GM11168 (cell line): Measurements from ENCODE around the gene ATAD5.
"Not testable (repeated sequence)": the region's sequence is repeated elsewhere in the genome, so short reads cannot be mapped to it uniquely, and the experiment has no call there.

Source experiments
- in situ Hi-C: fragments of 300-500 bp; cut with MboI; formaldehyde crosslinking; loops from one replicate; pipeline ENCODE4 v1.12.0; 2022; ENCODE audit warnings: low sequenced_read_pairs; ENCODE audit not compliant: unreplicated experiment

The ATAD5 gene, protein sequence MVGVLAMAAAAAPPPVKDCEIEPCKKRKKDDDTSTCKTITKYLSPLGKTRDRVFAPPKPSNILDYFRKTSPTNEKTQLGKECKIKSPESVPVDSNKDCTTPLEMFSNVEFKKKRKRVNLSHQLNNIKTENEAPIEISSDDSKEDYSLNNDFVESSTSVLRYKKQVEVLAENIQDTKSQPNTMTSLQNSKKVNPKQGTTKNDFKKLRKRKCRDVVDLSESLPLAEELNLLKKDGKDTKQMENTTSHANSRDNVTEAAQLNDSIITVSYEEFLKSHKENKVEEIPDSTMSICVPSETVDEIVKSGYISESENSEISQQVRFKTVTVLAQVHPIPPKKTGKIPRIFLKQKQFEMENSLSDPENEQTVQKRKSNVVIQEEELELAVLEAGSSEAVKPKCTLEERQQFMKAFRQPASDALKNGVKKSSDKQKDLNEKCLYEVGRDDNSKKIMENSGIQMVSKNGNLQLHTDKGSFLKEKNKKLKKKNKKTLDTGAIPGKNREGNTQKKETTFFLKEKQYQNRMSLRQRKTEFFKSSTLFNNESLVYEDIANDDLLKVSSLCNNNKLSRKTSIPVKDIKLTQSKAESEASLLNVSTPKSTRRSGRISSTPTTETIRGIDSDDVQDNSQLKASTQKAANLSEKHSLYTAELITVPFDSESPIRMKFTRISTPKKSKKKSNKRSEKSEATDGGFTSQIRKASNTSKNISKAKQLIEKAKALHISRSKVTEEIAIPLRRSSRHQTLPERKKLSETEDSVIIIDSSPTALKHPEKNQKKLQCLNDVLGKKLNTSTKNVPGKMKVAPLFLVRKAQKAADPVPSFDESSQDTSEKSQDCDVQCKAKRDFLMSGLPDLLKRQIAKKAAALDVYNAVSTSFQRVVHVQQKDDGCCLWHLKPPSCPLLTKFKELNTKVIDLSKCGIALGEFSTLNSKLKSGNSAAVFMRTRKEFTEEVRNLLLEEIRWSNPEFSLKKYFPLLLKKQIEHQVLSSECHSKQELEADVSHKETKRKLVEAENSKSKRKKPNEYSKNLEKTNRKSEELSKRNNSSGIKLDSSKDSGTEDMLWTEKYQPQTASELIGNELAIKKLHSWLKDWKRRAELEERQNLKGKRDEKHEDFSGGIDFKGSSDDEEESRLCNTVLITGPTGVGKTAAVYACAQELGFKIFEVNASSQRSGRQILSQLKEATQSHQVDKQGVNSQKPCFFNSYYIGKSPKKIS (N-terminal part only)

DNA sequence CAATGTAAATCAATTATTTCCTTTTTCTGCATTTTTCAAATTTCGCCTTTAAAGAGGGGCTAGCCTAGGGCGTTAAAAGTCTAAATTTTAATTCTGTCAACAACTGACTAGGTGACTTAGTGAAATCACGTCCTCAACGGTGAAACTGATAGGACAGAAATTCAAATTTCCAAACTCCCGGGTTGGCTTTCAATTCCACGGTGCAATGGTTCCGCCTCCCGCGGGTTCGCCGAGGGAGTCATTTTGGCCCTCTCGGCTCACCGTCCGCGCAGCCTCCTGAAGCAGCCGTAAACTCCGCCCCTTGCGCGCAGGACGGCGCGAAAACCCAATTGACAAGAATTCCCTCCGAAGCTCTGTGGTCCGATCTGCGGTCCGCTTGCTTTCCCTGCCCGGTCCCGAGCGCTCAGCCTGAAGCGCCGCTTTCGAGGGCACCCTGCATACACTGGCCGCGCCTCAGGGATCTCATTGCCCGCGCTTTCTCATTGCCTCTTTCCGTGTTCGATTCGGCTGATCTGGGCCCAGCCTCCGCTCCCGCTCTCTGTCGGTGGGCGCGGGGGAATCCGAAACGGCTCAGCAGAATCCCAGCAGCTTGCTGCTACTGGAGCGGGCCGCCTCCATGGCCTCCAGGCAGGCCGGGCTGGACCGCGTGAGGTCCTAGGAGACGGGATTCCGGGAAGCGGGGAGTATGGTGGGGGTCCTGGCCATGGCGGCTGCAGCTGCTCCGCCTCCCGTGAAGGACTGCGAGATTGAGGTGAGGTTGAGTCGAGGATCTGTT is at the start of gene ATAD5:
Gene ATAD5, plus strand, starts transcription at position 304 of the 775 bp plus-strand sequence. Its CDS starts 382 bp downstream, at position 686.
- in situ Hi-C loops = no loop called here

DNA sequence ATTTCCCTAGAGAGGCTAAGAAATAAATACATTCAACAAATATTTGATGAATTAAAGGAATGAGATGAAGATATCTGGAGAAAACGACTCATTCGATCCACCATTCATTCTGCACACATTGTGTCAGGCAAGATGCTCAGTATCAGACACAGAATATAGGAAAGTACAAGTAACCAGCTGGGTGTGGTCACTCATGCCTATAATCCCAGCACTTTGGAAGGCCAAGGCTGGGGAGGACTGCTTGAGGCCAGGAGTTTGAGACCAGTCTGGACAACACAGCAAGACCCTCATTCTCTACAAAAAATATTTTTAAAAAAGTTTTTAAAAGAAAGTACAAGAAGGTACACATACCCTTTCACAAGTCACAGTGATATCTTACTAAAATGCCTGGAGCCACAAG is 49.6 kb upstream of the ATAD5 start:
- in situ Hi-C loops = no loop called here

DNA sequence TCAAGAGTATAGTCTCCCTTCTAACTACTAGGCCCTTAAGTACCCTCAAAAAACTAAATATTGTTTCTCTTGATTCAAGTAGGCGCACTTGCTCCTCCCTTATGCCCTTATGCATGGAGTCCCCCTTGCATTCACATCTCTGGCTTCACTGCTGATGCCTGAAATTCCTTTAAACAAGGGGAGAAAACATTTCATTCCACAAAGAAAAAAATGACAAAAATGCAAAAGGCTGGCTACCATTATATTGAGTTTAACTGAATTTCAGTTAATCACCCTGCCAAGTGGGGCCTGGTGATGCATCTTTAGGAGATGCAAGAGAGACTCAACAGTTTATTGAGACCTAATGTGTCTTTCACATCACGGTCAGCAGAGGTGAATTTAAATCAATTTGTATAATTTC is 42.8 kb upstream of the ATAD5 start:
- in situ Hi-C loops = no loop called here

DNA sequence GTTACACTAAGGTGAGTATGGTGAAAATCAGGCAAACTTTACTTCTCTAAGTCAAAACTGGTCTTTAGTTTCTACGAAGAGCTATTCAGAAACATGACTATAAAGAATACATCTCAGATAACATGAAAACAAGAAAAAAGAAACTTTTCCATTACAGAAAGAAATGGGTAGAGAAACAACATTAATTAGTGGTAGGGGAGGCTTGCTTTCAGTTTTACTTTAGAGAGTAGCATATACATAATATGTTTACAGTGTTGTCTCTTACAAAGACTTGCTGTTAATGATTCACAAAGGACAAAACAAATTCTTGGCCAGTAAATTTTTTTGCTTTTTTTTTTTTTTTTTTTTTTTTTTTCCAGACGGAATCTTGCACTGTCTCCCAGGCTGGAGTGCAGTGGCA is 41.5 kb upstream of the ATAD5 start:
- in situ Hi-C loops = no loop called here

DNA sequence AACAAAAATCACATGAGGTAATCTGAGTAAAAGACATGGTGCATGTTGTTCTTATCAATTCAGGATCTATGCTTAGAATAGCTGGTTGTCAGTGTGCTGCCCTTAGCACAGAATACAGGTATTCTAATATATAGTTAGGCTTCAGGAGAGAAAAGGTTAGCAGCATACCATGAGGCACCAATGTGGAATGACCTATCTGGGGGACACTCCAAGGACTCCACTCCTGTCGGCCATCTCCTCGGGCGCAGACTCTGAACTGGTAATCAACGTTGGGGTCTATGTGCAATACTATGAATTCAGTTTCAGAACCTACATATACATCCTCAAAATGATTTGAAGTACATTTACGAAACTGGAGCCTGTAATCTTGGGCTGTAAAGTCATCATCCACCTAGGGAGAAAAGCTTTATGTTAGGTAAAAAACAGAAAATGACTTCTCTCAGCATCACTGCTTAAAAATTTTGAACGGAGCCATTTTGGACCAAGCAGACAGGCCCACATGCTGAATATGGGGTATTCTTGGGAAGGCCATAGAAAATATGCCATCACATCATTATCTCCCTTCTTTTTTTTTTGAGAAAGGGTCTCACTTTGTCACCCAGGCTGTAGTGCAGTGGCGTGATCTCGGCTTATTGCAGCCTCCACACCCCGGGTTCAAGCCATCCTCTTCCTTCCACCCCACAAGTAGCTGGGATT is 38.3 kb upstream of the ATAD5 start:
- in situ Hi-C loops = no loop called here

DNA sequence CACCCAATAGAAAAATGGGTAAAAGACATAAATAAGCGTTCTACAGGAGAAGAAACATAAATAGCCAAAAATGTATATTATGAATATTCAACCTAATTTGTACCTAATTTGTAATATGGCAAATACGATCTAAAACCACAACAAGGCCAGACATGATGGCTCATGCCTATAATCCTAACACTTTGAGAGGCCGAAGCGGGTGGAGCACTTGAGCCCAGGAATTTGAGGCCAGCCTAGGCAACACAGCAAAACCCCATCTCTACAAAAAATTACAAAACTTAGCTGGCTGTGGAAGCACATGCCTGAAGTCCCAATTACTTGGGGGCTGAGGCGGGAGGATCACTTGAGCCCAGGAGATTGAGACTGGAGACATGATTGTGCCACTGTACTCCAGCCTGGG is 37.4 kb upstream of the ATAD5 start:
- in situ Hi-C loops = no loop called here

DNA sequence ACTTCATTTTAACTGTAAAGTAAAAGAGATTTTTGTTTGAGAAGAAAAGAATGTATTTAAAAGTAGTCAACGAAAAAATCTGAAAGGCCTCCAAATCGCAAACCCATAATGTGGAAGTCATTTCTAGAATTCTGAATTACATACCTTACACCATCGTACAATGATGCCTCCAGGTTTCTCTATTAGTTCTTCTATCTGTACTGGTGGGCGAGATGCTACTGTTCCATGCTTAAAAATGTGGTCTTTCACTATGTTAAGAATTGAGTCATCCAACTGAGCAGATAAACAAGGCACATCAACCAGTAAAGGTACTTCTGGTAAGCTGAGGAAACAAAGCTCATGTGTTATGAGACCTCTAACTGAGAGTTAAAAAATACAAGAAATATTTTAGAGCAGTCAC is 35.8 kb upstream of the ATAD5 start:
- in situ Hi-C loops = no loop called here

DNA sequence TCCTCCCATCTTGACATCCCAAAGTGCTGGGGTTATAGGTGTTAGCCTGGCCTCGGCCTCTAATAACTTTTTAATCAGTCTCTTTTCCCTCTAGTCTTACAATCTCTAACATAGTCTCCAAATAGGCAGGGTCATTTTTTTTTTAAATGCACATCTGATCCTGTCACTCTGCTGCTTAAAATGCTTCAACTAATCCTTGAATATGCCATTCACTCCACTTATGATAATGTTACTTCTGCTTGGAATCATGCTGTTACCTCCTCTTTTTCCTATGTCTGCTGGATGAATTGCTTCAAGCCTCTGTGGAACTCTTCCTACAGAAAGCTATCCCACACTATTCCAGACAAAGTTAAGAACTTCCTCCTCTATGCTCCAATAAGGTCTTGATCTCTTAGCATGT is 30.1 kb upstream of the ATAD5 start:
- in situ Hi-C loops = no loop called here

DNA sequence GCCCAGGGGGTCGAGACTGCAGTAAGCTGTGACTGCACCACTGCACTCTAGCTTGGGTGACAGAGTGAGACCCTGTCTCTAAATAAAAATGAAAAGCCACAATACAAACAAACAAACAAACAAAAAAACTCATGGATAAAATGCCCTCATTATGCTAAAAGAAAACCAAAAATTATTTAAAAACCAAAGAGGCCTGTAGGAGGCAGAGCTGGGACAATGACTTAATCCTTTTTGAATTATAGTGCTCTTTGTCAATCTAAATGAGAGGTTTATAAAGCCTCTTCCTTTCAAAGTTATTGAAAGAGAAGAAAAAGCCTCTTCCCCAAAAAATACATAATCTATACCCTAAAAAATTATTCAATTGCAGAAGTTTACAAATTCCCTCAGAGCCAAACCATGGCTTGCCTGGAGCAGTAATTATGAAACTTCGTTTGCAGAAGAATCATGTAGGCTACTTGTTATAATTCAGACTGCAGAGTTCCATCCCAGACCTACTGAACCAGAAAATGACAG is 25.8 kb upstream of the ATAD5 start:
- in situ Hi-C loops = no loop called here

DNA sequence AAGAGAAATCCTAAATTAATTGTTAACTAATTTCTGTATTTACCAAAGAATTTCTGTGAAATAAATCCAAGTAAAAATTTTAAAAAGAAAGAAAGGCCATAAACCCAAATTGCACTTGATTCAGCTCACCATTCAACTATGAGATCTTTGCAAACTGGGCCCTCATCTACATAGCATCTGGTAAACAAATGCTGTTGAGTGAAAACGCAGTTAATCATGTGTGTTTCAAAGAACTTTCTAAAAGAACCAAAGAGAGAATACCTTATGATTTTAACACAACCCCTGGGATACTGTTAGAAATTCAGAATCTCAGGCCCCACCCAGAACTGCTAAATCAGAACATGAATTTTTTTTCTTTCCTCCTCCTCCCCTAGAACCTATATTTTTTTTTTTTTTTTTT is 23.9 kb upstream of the ATAD5 start:
- in situ Hi-C loops = no loop called here

DNA sequence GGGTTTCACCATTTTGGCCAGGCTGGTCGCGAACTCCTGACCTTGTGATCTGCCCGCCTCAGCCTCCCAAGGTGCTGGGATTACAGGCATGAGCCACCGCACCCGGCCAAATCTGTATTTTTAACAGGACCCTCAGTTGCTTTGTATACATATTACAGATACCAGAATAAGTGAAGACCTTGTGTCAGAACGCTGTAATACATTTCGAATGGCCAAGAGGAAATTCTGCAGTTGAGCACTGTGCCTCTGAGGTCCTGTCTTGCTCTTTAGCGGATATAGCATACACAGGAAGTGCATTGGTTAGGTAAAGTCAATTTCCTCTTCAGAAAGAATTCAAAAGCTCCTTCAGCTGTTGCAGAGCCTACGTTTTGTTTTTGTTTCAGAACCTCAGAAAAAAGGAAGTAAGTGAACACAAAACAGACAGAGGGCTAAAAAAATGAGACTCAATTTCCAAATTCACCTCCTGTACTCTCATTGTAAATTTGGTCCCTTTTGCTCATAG is 22.9 kb upstream of the ATAD5 start:
- in situ Hi-C loops = no loop called here

DNA sequence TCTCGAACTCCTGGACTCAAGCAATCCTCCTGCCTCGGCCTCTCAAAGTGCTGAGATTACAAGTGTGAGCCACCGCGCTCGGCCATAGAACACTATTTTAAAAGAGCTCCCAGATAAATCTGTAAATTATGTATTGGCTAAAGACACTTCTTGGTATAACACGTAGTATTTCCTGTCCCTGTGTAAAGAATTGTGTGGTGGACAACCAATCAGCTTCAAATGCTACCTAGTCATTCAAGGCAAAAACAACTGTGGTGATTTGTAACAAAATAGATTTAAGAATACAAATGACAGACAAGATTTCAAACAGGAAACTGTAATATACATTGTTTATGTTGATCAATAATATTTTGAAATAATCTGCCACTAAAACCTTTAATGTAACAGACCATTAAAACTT is 21.9 kb upstream of the ATAD5 start:
- in situ Hi-C loops = no loop called here

DNA sequence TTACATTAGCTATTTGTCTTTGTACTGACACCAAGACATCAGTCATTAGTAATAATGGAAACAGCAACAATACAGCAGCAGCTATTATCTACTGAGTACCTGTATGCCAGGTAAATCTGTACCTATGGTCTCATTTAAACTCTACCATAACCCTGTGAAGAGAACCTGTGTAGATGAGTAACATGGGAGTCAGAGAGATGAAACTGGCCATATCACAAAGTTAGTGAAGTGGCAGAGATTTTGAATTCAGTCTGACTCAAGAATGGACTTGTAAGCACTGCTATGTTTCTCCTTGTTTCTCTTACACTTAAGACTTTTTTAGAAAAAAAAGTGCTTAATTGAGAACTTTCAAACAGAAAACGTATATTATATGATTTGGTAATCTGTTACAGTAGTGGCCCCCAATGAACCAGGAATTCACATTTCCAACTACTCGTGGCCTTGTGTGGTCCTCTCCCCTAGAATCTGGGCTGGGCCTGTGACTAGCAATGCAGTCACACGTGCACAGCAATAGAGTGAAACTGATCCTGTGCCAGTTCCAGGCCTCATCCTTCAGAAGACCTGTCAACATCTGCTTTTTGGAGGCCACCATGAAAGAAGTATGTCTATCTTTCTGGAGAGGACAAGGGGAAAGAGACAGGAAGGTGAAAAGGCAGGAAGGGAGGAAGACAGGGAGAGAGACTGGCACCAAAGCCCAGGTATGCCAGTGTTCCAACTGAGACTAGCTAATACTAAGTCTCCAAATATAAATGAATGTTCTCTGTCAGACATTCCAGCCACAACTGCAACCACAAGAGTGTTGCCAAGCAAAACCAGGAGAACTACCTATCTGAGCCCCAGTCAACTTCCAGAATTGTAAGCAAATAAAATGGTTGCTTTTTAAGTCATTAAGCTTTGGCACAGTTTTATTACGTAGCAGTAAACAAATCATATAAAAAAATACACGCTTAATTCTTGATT is 19.3 kb upstream of the ATAD5 start:
- in situ Hi-C loops = no loop called here

DNA sequence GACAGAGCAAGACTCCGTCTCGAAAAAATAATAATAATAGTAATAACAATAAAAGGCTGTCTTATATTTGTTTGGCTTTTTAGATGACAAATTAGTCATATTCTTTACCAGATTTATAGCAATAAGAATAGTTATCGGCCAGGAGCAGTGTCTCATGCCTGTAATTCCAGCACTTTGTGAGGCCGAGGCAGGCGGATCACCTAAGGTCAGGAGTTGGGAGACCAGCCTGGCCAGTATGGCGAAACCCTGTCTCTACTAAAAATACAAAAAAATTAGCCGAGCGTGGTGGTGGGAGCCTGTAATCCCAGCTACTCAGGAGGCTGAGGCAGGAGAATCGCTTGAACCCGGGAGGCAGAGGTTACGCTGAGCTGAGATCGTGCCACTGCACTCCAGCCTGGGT is 17.5 kb upstream of the ATAD5 start:
- in situ Hi-C loops = not testable (repeated sequence)

DNA sequence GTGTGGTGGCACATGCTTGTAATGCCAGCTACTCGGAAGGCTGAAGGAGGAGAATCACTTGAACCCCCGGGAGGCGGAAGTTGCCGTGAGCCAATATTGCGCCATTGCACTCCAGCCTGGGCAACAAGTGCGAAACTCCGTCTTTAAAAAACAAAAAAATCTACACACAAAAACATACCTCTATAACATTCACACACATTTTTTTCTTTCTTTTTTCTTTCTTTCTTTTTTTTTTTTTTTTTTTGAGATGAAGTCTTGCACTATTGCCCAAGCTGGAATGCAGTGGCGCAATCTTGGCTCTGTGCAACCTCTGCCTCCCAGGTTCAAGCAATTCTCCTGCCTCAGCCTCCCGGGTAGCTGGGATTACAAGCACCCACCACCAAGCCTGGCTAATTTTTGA is 16.9 kb upstream of the ATAD5 start:
- in situ Hi-C loops = not testable (repeated sequence)

DNA sequence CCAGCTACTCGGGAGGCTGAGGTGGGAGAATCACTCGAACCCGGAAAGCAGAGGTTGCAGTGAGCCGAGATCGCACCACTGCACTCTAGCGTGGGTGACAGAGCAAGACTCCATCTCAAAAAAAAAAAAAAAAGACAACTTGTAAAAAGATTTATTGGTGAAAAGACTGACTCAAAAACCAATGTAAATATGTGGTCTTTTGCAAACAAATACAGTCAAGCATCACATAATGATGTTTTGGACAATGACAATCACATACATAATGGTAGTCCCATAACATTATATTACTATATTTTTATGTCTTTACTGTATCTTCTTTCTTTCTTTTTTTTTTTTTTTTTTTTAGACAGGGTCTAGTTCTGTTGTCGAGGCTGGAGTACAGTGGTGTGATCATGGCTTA is 15.6 kb upstream of the ATAD5 start:
- in situ Hi-C loops = no loop called here

DNA sequence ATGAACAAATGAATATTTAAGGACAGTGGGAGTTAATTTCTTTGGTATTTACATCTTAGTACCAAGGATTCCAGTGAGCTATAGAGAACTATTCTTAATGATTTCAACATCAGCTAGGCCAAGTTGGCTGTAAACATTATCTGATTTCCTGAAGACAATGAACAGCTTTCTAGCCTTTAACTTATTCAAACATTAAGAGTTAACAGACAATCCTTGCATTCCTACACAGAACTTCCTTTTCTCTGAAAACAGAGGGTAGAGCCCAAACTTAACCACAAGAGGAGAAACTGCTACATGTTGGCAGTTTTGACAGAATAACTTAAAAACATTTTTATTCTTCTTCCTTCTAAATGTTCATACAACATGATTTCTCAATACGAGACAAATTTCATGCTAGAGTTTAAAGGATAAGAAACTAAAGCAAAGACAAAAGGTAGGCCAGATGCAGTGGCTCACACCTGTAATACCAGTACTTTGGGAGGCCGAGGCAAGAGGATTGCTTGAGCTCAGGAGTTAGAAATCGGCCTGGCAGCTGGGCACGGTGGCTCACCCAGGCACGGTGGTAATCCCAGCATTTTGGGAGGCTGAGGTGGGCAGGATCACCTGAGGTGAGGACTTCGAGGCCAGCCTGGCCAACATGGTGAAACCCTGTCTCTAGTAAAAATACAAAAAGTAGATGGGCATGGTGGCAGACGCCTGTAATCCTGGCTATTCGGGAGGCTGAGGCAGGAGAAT is 11.6 kb upstream of the ATAD5 start:
- in situ Hi-C loops = no loop called here
